ENCODE measurements around the gene GDAP1L1.

DNA sequence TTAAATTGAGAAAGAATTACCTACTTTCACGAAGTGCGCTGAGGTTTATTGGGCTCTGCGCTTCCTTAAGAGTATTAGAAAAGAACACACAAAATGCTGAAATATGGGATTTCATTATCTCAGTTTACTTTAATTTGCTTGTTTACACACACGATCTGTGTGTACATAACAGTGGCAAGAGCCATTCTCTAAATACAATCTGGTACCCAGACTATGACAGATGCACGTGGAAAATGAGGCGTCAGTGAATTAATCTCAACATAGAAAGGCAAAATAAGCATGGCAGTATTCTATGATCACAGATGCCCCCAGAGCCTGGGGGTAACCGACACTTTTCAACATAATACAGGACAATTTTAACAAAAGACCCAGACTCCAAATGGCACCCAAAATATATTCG lies 55.6 kb downstream of the GDAP1L1 start:
- TF ChIP-seq, protein P1, sequence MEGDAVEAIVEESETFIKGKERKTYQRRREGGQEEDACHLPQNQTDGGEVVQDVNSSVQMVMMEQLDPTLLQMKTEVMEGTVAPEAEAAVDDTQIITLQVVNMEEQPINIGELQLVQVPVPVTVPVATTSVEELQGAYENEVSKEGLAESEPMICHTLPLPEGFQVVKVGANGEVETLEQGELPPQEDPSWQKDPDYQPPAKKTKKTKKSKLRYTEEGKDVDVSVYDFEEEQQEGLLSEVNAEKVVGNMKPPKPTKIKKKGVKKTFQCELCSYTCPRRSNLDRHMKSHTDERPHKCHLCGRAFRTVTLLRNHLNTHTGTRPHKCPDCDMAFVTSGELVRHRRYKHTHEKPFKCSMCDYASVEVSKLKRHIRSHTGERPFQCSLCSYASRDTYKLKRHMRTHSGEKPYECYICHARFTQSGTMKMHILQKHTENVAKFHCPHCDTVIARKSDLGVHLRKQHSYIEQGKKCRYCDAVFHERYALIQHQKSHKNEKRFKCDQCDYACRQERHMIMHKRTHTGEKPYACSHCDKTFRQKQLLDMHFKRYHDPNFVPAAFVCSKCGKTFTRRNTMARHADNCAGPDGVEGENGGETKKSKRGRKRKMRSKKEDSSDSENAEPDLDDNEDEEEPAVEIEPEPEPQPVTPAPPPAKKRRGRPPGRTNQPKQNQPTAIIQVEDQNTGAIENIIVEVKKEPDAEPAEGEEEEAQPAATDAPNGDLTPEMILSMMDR (IDR thresholded peaks at IDR 0.05), result no peak
- TF ChIP-seq POLR2AphosphoS5 (IDR thresholded peaks at IDR 0.05), result no peak

Measured in stomach (tissue), 4 donors.